Ramos (cell line): ENCODE measurements around the gene FRY.
"Not testable (repeated sequence)": the region's sequence is repeated elsewhere in the genome, so short reads cannot be mapped to it uniquely, and the experiment has no call there.

Experiments used
- in situ Hi-C: fragments of 300-500 bp; cut with MboI; formaldehyde crosslinking; loops from one replicate; pipeline ENCODE4 v1.14.3; 2022; ENCODE audit warnings: low sequenced_read_pairs; ENCODE audit not compliant: unreplicated experiment

Gene FRY

DNA sequence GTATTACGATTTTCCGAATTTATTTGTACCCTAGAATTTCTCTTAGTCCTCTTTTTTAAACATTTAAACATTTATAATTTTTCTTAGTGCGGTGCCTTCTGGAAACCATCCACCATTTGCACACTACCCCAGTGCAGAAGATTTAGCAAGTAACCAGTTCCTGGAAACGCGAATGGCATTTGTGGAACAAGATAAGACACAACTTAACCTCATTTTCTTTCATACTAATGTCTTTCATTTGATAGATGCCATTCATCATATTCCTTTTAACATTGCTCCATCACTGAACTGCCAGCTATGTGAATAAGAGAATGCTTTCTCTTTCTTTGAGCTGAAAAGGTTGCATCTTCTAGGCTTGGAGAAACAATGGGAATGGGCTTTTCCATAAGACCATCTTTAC, 6.8 kb downstream of the FRY start:
- in situ Hi-C loops, result no loop called here

- in situ Hi-C loops, result no loop called here
Measured at GRCh38 chr13:32039056-32039455, 7.5 kb downstream of the FRY start.

DNA sequence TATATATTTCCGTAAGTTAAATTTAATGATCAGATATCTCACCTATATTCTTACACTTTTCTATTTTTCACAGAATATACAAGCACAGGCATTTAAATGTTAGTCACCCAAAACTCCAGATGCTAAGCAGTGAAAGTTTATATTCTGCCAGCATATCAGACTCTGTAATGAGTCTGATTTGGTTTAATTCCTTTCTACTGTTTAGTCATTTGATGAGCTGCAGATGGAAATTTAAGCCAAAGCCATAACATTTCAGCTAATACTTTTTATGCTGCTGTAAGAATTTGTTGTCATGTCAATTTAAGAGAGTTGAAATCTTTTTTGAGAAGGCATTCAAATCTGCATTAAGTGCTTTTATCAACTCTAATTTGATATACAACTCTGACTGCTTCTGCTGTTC, 8.0 kb downstream of the FRY start:
- in situ Hi-C loops, result no loop called here

- in situ Hi-C loops, result no loop called here
Measured at GRCh38 chr13:32040052-32040642, 8.6 kb downstream of the FRY start.

- in situ Hi-C loops, result no loop called here
Measured at GRCh38 chr13:32040689-32041088, 9.1 kb downstream of the FRY start.

GRCh38 chr13:32041429-32041828, 9.9 kb downstream of the FRY start:
- in situ Hi-C loops, result no loop called here

- in situ Hi-C loops, result no loop called here
Measured at GRCh38 chr13:32042551-32042950, 11.0 kb downstream of the FRY start.

DNA sequence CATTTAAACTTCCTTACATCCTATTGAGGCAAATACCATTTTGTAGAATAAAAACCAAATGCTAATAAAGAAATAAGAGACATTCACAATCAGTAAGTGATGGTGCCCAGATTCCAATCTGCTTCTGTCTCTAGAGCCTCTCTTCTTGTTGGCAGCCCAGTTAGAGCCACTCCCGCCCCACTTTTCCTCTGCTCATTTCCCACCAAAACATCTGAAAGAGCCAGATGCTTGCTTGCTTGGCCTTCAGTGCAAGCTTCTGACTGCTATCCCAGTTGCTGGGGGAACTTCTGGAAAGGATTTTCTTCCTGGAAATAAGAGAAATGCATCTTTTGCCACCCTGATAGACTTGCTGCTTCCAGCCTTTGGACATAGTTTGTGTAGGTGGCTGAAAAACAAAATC, 12.9 kb downstream of the FRY start:
- in situ Hi-C loops, result no loop called here

DNA sequence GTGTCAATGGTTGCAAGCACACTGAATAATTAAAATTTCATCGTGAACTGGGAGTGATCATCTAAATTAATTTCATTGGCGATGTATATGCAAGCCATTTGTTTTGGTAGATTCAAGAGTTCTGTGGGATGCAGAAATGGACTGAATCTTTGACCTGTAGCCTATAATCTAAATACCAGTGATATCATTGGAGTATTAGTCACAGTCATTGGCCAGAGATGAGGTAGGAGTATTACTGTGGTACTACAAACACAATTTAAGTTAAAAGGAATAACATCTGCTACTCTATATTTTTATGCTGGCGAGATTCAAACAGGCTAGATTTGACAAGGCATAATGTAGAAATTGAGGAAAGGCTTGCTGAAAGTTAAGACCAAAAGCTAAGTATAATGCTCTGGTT, 14.0 kb downstream of the FRY start:
- in situ Hi-C loops, result no loop called here

DNA sequence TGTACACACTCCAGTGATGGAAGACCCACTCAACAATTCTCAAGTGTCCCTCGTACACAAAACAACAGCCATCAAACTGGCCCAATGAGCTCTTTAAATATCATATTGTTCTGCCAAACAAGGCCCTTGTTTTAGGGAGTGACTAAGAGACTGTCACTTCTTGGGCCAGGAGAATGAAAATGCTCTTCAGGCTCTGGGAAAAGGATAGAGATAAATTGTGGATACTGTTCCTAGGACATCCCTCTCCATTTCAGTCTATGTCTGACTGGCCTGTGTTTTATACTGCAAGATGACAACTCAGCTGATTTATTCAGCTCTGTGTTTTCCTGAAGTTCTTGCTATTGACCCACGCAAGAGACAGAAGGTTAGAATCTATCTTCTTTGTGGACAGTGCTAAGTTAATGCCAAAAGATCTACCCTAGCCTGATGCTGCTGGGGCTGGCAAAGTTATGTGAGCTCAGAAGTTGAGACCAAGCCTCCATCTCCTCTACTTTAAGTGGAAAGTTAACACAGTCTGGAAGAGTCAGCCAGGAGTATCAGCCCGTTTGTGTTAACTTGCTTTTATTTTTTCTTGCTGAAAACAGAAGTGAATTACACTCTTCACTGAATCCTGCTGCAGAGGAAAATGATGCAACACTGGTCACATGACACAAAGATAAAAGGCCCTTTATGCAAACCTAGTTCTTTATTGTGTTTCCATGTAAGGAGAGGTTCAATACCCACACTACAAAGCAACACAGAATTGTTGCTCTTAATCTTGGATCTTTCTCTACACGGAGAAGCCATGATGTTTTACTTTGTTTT, 14.6 kb downstream of the FRY start:
- in situ Hi-C loops, result no loop called here

GRCh38 chr13:32047088-32047487, 15.5 kb downstream of the FRY start:
- in situ Hi-C loops, result no loop called here

- in situ Hi-C loops, result no loop called here
Measured at GRCh38 chr13:32047793-32048192, 16.2 kb downstream of the FRY start.

DNA sequence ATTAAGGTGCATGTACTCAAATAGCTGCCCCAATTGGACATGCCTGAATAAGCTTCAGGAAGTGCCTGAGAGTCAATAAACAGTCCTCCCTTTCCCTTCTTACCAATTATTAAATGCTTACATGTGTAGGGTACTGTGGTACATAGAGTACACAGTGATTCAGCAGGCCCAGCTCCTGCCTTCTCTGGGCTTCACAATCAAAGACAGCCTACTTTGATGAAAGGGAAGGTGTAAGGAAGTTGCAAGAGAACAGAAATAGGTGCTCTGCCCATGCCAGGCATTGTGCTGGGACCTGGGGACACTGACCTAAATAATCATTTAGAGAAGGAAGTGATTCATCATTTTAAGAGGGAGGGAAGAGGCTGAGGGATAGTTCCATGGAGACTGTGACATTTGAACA, 17.2 kb downstream of the FRY start:
- in situ Hi-C loops, result no loop called here

DNA sequence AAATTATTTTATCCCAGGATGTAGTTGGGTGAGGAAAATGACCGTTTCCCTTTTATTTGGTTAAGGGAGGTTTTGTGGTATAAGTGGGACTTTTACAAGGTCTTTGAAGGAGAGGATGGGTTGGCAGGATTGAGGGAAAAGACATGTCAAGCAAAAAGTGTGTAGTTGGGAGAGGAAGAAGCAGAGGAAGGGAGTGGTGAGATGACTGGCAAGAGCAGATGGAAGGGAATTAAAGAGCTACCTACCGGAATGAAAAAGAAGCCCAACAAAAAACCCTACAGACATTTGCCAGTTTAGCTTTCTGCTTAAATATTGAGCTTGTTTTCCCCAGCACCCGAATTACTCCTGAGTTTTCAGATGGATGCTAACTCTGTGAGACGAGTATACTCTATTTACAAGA, 19.6 kb downstream of the FRY start:
- in situ Hi-C loops, result no loop called here

DNA sequence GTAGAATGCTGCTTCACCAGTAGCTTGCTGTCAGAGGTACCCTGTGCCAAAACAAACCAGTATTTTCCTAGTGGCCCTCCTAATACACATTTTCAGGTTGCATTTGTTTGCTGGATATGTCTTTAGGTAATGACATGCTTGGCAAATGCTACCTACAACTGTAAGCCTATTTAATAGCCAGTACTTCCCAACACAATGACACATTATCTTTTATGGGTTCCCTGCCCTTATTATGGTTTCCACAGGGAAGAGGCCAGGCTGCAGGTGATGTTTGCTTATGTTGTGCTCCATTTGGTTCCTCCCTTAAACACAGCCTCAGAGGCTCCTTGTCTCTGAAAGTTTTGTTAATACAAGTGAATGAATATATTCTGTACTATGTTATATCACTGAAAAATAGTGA, 24.7 kb downstream of the FRY start:
- in situ Hi-C loops, result no loop called here

DNA sequence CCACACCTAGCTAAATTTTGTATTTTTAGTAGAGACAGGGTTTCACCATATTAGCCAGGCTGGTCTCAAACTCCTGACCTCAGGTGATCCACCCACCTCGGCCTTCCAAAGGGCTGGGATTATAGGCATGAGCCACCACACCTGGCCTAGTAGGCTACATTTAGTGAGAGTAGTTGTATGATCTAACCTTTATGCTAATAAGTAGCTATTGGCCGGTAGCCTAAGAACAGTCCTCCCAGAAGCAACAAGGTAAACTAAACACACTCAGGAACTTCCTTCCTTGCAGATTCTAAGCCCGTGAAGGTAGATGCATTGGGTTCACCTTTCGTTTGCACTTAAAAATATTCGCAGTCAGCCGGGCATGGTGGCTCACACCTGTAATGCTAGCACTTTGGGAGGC, 25.8 kb downstream of the FRY start:
- in situ Hi-C loops, result not testable (repeated sequence)

DNA sequence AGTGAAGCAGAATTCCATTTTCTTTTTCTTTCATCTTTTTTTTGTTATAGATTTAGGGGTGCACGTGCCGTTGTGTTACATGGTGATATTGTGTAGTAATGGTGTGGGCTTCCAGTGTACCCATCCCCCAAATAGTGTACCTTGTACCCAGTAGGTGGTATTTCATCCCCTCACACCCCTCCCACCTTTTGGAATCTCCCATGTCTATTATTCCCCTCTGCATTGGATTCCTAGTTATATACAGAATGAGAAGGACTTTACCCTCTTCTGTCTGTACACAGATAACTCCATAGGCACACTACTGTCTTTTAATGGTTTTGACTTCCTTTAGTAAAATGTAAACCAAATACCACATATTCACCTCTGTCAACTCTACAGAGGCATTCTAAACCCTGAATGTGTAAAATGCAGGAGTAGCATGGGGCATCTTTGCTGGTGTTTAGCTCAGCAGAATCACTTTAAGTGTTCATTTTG, 28.0 kb downstream of the FRY start:
- in situ Hi-C loops, result no loop called here

DNA sequence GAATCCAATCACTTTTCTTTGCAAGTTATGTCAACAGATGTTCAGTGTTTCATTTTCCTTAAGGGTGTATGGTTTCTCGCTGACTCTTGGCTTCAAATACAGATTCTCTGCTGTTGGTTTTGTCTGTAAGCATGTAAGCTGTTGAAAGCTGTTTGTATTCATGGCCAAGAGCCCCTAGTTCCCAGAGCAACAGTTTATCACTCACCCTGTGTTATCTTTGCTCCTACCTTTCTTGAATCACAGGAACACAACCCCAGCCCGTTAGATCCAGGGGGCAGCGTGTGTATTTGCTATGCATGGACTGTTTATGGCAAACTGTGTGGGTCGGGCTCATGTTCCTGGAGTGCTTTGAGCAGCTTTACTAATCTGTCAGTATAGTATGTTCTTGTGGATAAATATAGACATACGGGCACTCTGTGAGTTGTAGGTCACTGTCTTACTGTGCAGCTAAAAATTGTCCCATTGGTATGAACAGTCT, 28.9 kb downstream of the FRY start:
- in situ Hi-C loops, result no loop called here

DNA sequence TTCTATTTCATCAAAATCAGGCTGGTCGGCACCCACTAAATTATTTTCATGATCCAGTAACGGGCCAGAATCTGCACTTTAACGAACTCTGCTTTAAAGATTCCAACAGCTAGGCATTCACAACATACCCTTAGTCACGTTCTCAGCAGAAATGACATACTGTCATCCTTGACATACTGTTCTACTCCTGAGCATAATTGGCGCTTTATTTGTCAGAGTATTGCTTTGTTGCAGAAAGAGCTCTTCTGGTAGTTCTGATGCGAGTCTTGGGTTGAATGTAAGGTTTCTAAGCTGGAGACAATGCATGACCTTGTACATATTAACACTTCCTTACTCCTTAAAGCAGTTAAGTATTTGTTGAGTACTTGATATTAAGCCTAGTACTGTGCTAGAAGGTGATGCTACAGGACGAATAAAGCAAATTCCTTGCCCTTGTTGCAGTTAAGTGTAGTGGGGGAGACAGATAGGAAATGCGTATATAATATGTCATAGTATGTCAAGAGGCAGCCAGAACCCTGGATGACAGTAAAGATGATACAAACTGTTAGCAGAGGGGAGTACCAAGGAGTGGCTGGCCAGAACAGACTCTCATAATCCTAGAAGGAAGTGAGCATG, 32.2 kb downstream of the FRY start:
- in situ Hi-C loops, result no loop called here

- in situ Hi-C loops, result no loop called here
Measured at GRCh38 chr13:32067149-32067961, 35.8 kb downstream of the FRY start.

DNA sequence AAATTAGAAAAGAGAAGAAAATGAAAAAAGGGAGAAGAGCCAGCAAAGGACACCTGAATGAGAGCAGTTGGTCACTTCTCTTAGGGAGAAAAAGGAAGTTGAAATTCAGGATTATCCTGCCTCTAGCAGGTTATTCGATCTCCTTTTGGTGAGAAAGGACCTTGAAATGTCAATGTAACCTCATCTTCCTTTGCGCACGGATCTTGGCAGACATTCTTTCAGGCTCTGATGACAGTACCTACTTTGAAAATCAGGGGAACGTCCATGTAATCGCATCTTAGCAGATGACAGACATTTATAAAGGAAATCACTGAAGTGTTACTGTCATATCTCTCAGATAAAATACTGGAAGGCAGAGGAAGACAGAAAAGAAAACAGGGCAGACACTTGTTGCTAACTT, 36.7 kb downstream of the FRY start:
- in situ Hi-C loops, result no loop called here
